Measurements from ENCODE around the gene KDM1A. TPM values are rescaled to one million over a fixed set of nuclear protein-coding genes. Genes with fewer than 3 reads are reported as not detected.
A peak's percentile ranks its signal among the peaks of the same experiment; 100 is the strongest.

The KDM1A gene
- total and polyA plus RNA-seq, 5 donors from 2014 or later: 30.9 to 41.3 (median 37.4) TPM

DNA sequence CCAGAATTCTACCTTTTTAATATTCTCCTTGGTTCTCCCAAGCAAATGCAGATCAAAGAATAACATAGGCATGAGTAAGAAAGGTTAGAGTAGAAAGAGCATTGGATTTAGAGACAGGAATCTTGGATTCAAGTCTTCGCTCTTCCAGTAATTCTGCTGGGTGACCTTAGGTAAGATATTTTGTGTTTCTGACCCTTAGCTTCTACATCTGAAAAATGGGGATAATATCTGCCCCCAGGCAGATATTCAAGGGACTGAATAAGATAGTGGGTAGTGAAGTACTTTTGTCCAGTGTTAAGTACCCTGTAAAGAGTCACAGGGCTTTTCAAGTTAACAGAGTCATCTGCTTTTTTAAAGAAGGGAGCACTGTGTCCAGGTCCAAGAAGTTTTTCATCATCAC, 70.8 kb downstream of the KDM1A start:
- no peaks in the 10 kb centered on the region for H3K4me1 ChIP-seq (ENCODE audit: control insufficient read depth, insufficient read depth, low read length, poor library complexity, severe bottlenecking)
- no peak for ATAC-seq (ENCODE audit: low read depth in 2 of 2)
- peaks cover 48% of the 10 kb centered on the region for H3K36me3 Mint-ChIP-seq
- DNase-seq: no peak
- peaks cover 0 to 5% (median 0%) of the 10 kb centered on the region in 4 donors for H3K4me1 Mint-ChIP-seq
- no peaks in the 10 kb centered on the region for H3K9me3 ChIP-seq (ENCODE audit: control insufficient read depth in 2 of 2, low read length in 2 of 2)
- H3K27me3 ChIP-seq (ENCODE audit: control insufficient read depth, insufficient read depth, low read length): no peaks in the 10 kb centered on the region
- H3K4me3 ChIP-seq (ENCODE audit: low read depth, low read length): no peak overlapping the region
- peak overlapping the region in 2 of 3 donors; percentile 17 to 20 for H3K27ac Mint-ChIP-seq
- no peak overlapping the region for H3K27ac ChIP-seq (ENCODE audit: insufficient read depth, low read length, poor library complexity, severe bottlenecking)
- no peak overlapping the region for H3K4me3 Mint-ChIP-seq
- H3K27me3 Mint-ChIP-seq: no peaks in the 10 kb centered on the region
- H3K9me3 Mint-ChIP-seq: no peaks in the 10 kb centered on the region
- H3K36me3 ChIP-seq (ENCODE audit: control insufficient read depth, insufficient read depth, low read length): peaks cover 62% of the 10 kb centered on the region

DNA sequence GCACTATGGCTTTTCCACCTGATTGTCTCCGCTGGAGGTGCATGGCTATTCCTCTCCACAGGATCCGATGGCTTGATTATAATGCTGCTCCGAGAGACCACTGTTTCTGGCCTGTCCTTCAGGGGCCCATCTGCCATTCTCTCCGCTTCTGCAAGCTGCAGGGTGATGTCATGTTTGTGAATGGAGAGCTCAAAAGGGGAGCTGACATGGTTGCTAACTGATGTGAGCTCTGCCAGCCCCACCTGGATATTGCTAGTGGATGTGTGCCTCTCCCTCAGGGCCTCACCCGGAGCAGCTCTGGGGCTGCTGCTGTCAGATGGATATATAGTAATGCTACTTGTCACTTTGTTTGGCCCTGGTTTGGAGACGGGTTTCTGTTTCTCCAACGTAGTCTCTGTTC, 72.3 kb downstream of the KDM1A start:
- H3K4me3 ChIP-seq (ENCODE audit: low read depth, low read length): no peak overlapping the region
- H3K9me3 Mint-ChIP-seq: no peaks in the 10 kb centered on the region
- H3K9me3 ChIP-seq (ENCODE audit: control insufficient read depth in 2 of 2, low read length in 2 of 2): no peaks in the 10 kb centered on the region
- H3K4me3 Mint-ChIP-seq: no peak overlapping the region
- no peaks in the 10 kb centered on the region for H3K27me3 Mint-ChIP-seq
- H3K4me1 ChIP-seq (ENCODE audit: control insufficient read depth, insufficient read depth, low read length, poor library complexity, severe bottlenecking): no peaks in the 10 kb centered on the region
- H3K27ac Mint-ChIP-seq: no peak overlapping the region
- H3K27me3 ChIP-seq (ENCODE audit: control insufficient read depth, insufficient read depth, low read length): no peaks in the 10 kb centered on the region
- H3K36me3 Mint-ChIP-seq: peaks cover 45% of the 10 kb centered on the region
- H3K27ac ChIP-seq (ENCODE audit: insufficient read depth, low read length, poor library complexity, severe bottlenecking): no peak overlapping the region
- DNase-seq (no peak), ATAC-seq (ENCODE audit: low read depth in 2 of 2) (no peak)
- peaks cover 0 to 5% (median 0%) of the 10 kb centered on the region in 4 donors for H3K4me1 Mint-ChIP-seq
- H3K36me3 ChIP-seq (ENCODE audit: control insufficient read depth, insufficient read depth, low read length): peaks cover 54% of the 10 kb centered on the region

DNA sequence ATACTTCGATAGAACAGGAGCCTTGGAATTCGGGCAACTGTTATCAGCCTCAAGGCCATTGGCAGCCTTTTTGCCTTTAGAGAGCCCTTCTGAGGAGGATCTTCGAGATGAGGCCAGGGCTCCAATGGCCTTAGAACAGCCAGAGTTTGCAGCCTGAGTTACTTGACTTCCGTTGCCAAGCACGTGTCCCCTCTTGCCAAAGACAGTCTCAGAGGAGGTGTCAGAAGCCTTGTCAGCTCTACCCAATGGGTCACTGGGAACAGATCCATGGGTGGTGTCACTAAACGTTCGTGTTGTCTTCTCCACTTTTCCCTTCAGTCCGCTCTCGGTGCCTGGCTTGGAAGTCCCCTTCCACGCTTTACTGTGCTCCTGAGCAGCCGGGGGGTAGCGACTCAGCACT, 73.2 kb downstream of the KDM1A start:
- Mint-ChIP-seq H3K9me3 (no peaks in the 10 kb centered on the region), H3K27ac (no peak overlapping the region), H3K4me3 (no peak overlapping the region), H3K27me3 (no peaks in the 10 kb centered on the region), H3K4me1 (peaks cover 0 to 2% (median 0%) of the 10 kb centered on the region in 4 donors), H3K36me3 (peaks cover 38% of the 10 kb centered on the region)
- Histone ChIP-seq H3K4me1 (ENCODE audit: control insufficient read depth, insufficient read depth, low read length, poor library complexity, severe bottlenecking) (no peaks in the 10 kb centered on the region), H3K36me3 (ENCODE audit: control insufficient read depth, insufficient read depth, low read length) (peaks cover 46% of the 10 kb centered on the region), H3K9me3 (ENCODE audit: control insufficient read depth in 2 of 2, low read length in 2 of 2) (no peaks in the 10 kb centered on the region), H3K4me3 (ENCODE audit: low read depth, low read length) (no peak overlapping the region), H3K27me3 (ENCODE audit: control insufficient read depth, insufficient read depth, low read length) (no peaks in the 10 kb centered on the region), H3K27ac (ENCODE audit: insufficient read depth, low read length, poor library complexity, severe bottlenecking) (no peak overlapping the region)
- ATAC-seq (ENCODE audit: low read depth in 2 of 2) (no peak), DNase-seq (no peak)

DNA sequence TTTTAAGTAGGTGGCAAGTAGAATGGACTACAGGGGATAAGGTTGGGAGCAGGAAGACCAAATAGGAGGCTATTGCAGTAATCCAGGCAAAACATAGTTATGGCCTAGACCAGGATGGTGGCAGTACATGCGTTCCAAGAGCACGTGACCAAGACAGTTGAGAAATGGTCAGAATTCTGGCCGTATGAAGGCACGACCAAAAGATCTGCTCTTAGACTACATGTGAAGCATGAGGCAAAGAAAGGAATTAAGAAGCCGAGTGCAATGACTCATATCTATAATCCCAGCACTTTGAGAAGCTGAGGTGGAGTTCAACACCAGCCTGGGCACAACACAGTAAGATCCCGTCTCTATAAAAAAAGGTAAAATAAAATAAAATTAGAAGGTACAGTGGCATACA, 78.0 kb downstream of the KDM1A start:
- Histone ChIP-seq H3K27ac (ENCODE audit: insufficient read depth, low read length, poor library complexity, severe bottlenecking) (no peak overlapping the region), H3K4me3 (ENCODE audit: low read depth, low read length) (no peak overlapping the region), H3K4me1 (ENCODE audit: control insufficient read depth, insufficient read depth, low read length, poor library complexity, severe bottlenecking) (peaks cover 16% of the 10 kb centered on the region), H3K27me3 (ENCODE audit: control insufficient read depth, insufficient read depth, low read length) (no peaks in the 10 kb centered on the region), H3K9me3 (ENCODE audit: control insufficient read depth in 2 of 2, low read length in 2 of 2) (no peaks in the 10 kb centered on the region), H3K36me3 (ENCODE audit: control insufficient read depth, insufficient read depth, low read length) (peaks cover 18% of the 10 kb centered on the region)
- no peak overlapping the region for H3K4me3 Mint-ChIP-seq
- ATAC-seq (ENCODE audit: low read depth in 2 of 2) (no peak), DNase-seq (no peak)
- no peaks in the 10 kb centered on the region for H3K27me3 Mint-ChIP-seq
- H3K4me1 Mint-ChIP-seq: peaks cover 7 to 41% (median 27%) of the 10 kb centered on the region in 4 donors
- no peak overlapping the region for H3K27ac Mint-ChIP-seq
- peaks cover 25% of the 10 kb centered on the region for H3K36me3 Mint-ChIP-seq
- no peaks in the 10 kb centered on the region for H3K9me3 Mint-ChIP-seq

DNA sequence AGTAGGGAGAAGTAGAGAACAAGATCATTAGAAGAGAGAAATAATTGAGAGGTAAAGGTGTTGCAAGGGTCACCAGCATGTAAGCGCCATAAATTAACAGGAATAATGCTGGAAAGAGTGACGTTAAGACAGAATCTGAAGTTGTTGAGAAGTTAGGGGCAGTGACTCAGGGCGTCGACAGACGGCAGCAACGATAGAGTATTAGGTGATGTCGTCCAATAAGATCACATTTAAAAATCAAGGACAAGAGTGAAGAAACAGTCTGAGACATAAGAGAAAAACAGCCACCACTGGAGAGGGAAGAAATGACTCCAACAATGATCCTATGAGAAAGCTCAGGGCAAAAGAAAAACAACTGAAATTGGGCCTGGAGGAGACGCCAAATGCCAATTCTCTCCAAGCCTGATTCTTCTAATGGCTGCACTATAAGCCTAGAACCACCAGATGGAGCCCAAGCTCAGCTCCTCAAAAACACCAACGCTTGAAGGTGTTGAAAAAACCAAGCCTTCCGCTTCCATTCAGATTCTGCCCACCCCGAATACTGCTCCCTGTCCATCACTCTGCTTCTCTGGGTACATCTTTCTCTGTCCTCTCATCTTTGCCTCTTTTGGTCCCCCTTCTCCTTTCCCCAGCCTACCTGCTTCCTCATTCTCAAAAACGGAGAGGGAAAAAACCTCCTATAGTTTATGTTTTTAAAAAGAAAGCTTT, 79.3 kb downstream of the KDM1A start:
- H3K27ac ChIP-seq (ENCODE audit: insufficient read depth, low read length, poor library complexity, severe bottlenecking): no peak overlapping the region
- ATAC-seq (ENCODE audit: low read depth in 2 of 2): peak; percentile 33 to 42
- Mint-ChIP-seq H3K4me1 (peaks cover 16 to 52% (median 36%) of the 10 kb centered on the region in 4 donors), H3K36me3 (peaks cover 16% of the 10 kb centered on the region), H3K9me3 (no peaks in the 10 kb centered on the region), H3K27me3 (no peaks in the 10 kb centered on the region), H3K27ac (peak overlapping the region; percentile 11 to 75 (median 29)), H3K4me3 (peak overlapping the region in 1 of 4 donors; percentile 11)
- H3K9me3 ChIP-seq (ENCODE audit: control insufficient read depth in 2 of 2, low read length in 2 of 2): no peaks in the 10 kb centered on the region
- peaks cover 5% of the 10 kb centered on the region for H3K36me3 ChIP-seq (ENCODE audit: control insufficient read depth, insufficient read depth, low read length)
- H3K27me3 ChIP-seq (ENCODE audit: control insufficient read depth, insufficient read depth, low read length): no peaks in the 10 kb centered on the region
- H3K4me1 ChIP-seq (ENCODE audit: control insufficient read depth, insufficient read depth, low read length, poor library complexity, severe bottlenecking): peaks cover 25% of the 10 kb centered on the region
- peak; percentile 46 to 80 (median 74) for DNase-seq
- peak overlapping the region; percentile 16 for H3K4me3 ChIP-seq (ENCODE audit: low read depth, low read length)

DNA sequence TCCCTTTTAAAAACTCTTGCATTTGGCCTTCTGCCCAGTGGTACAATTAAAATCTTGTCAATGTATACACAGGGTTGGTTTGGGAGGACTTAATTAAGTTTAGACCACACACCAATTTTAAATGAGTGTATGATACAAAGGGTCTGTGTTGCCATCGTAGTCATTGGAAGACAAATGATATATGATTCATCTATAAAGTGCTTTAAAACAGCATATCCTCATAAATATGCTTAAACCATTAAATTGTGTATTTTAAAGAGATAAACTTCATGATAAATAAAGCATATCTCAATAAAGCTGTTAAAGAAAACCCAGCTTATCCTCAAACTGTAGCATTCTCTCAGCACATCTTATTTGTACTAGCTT, 79.9 kb downstream of the KDM1A start:
- Histone ChIP-seq H3K36me3 (ENCODE audit: control insufficient read depth, insufficient read depth, low read length) (no peaks in the 10 kb centered on the region), H3K4me3 (ENCODE audit: low read depth, low read length) (peak overlapping the region; percentile 16), H3K9me3 (ENCODE audit: control insufficient read depth in 2 of 2, low read length in 2 of 2) (no peaks in the 10 kb centered on the region), H3K27ac (ENCODE audit: insufficient read depth, low read length, poor library complexity, severe bottlenecking) (no peak overlapping the region), H3K4me1 (ENCODE audit: control insufficient read depth, insufficient read depth, low read length, poor library complexity, severe bottlenecking) (peaks cover 25% of the 10 kb centered on the region), H3K27me3 (ENCODE audit: control insufficient read depth, insufficient read depth, low read length) (no peaks in the 10 kb centered on the region)
- H3K4me1 Mint-ChIP-seq: peaks cover 16 to 54% (median 37%) of the 10 kb centered on the region in 4 donors
- H3K4me3 Mint-ChIP-seq: no peak overlapping the region
- no peaks in the 10 kb centered on the region for H3K27me3 Mint-ChIP-seq
- DNase-seq (no peak), ATAC-seq (ENCODE audit: low read depth in 2 of 2) (no peak)
- no peaks in the 10 kb centered on the region for H3K9me3 Mint-ChIP-seq
- peak overlapping the region in 2 of 3 donors; percentile 11 to 29 for H3K27ac Mint-ChIP-seq
- H3K36me3 Mint-ChIP-seq: peaks cover 11% of the 10 kb centered on the region

DNA sequence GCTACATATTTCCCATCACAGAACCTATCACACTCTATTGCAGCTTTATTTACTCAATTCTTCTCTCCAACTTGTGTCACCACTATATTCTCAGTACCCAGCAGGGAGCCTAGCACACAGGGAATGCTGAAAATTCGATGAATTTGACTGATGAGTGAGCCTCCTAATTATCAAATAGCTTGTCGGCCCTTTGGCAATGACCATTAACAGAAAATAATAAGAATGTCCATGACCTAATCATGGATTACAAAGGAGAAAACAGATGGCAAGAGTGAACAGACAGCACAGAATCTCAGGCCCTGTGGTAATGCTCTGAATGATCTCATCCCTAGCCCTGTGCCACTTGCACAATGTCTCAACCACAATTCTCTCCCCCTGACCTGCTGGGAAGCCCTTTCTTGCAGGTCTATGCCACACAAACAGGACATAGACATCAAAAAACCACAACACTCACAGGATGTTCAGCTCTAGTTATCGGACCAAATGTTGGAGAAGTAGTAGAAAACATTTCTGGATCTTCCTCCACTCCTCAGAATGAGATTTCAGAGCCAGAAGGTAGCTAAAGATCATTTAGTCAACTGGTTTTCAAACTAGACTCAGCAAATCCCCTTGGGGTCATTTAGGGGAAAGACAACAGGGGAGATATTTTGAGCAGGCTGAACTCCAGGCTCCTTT, 80.9 kb downstream of the KDM1A start:
- Mint-ChIP-seq H3K27me3 (no peaks in the 10 kb centered on the region), H3K4me1 (peaks cover 16 to 54% (median 43%) of the 10 kb centered on the region in 4 donors), H3K9me3 (no peaks in the 10 kb centered on the region), H3K27ac (peak overlapping the region; percentile 53 to 95 (median 80)), H3K4me3 (no peak overlapping the region), H3K36me3 (peaks cover 11% of the 10 kb centered on the region)
- H3K36me3 ChIP-seq (ENCODE audit: control insufficient read depth, insufficient read depth, low read length): no peaks in the 10 kb centered on the region
- peak in 1 of 3 donors; percentile 60 for DNase-seq
- H3K4me1 ChIP-seq (ENCODE audit: control insufficient read depth, insufficient read depth, low read length, poor library complexity, severe bottlenecking): peaks cover 25% of the 10 kb centered on the region
- no peaks in the 10 kb centered on the region for H3K27me3 ChIP-seq (ENCODE audit: control insufficient read depth, insufficient read depth, low read length)
- no peak overlapping the region for H3K4me3 ChIP-seq (ENCODE audit: low read depth, low read length)
- H3K9me3 ChIP-seq (ENCODE audit: control insufficient read depth in 2 of 2, low read length in 2 of 2): no peaks in the 10 kb centered on the region
- no peak overlapping the region for H3K27ac ChIP-seq (ENCODE audit: insufficient read depth, low read length, poor library complexity, severe bottlenecking)
- ATAC-seq (ENCODE audit: low read depth in 2 of 2): peak; percentile 22 to 25
